Right lobe of liver (tissue), 4 donors: ENCODE measurements around the gene PRKD2.

Experiments
- POLR2A ChIP-seq: fragments of 450-650 bp; IDR thresholded peaks from one replicate; pipeline ENCODE4 v1.6.1; 2017; ENCODE audit warnings: antibody characterized with exemption, mild to moderate bottlenecking
- TF ChIP-seq, protein P1 (sequence below), 4 donors: fragments of 200-600 bp in 3 of 4; fragments of 450-650 bp in 1 of 4; IDR thresholded peaks; one replicate each; pipeline versions ENCODE4 v1.5.1 to v1.8.0; 2016 to 2022; ENCODE audit warnings: antibody characterized with exemption in 4 of 4, mild to moderate bottlenecking in 2 of 4
- donor health status: DM: no; HTN: no; CAD: no.
- donor health status: DM: no; HTN: no; CAD: no.
- donor health status: DM: no; HTN: yes; CAD: no.

GRCh38 chr19:46726551-46726950 is 9.6 kb upstream of the PRKD2 start:
- TF ChIP-seq, protein P1, sequence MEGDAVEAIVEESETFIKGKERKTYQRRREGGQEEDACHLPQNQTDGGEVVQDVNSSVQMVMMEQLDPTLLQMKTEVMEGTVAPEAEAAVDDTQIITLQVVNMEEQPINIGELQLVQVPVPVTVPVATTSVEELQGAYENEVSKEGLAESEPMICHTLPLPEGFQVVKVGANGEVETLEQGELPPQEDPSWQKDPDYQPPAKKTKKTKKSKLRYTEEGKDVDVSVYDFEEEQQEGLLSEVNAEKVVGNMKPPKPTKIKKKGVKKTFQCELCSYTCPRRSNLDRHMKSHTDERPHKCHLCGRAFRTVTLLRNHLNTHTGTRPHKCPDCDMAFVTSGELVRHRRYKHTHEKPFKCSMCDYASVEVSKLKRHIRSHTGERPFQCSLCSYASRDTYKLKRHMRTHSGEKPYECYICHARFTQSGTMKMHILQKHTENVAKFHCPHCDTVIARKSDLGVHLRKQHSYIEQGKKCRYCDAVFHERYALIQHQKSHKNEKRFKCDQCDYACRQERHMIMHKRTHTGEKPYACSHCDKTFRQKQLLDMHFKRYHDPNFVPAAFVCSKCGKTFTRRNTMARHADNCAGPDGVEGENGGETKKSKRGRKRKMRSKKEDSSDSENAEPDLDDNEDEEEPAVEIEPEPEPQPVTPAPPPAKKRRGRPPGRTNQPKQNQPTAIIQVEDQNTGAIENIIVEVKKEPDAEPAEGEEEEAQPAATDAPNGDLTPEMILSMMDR (IDR thresholded peaks at IDR 0.05), result no peak
- TF ChIP-seq POLR2A, result no peak
